Stomach smooth muscle (tissue), 2 donors: ENCODE results near the gene UVSSA.

ENCODE experiments used
- H3K27ac ChIP-seq: one replicate; pipeline ENCODE4 v1.7.0; 2013; ENCODE audit warnings: mild to moderate bottlenecking, low read length, inconsistent platforms
- H3K27me3 ChIP-seq, 2 donors: one replicate each; pipeline ENCODE4 v1.7.0; 2013; ENCODE audit warnings: low read length in 2 of 2; ENCODE audit not compliant: insufficient read depth in 2 of 2, control insufficient read depth in 1 of 2
- H3K36me3 ChIP-seq, 2 donors: one replicate each; pipeline ENCODE4 v1.7.0; 2013; ENCODE audit warnings: low read length in 2 of 2; ENCODE audit not compliant: control insufficient read depth in 2 of 2, insufficient read depth in 2 of 2
- H3K4me1 ChIP-seq: one replicate; pipeline ENCODE4 v1.7.0; 2013; ENCODE audit warnings: low read length; ENCODE audit not compliant: control insufficient read depth, insufficient read depth
- H3K4me3 ChIP-seq, 2 donors: one replicate each; pipeline ENCODE4 v1.7.0; 2013; ENCODE audit warnings: low read length in 2 of 2
- H3K9ac ChIP-seq, 2 donors: one replicate each; pipeline ENCODE4 v1.7.0; 2013; ENCODE audit warnings: low read length in 2 of 2, mild to moderate bottlenecking in 1 of 2
- H3K9me3 ChIP-seq, 2 donors: one replicate each; pipeline ENCODE4 v1.7.0; 2013; ENCODE audit warnings: low read length in 2 of 2; ENCODE audit not compliant: control insufficient read depth in 2 of 2
- donor health status: healthy.
- donor health status: Pancreatic carcinoma.

The UVSSA gene

GRCh38 chr4:1361431-1361830, 14.4 kb downstream of the UVSSA start:
- Histone ChIP-seq H3K27ac (no peak overlapping the region), H3K9me3 (no peaks in the 10 kb centered on the region), H3K27me3 (no peaks in the 10 kb centered on the region), H3K4me3 (no peak overlapping the region), H3K36me3 (peaks cover 4 to 10% of the 10 kb centered on the region in 2 donors), H3K4me1 (peaks cover 6% of the 10 kb centered on the region), H3K9ac (no peak overlapping the region)

- Histone ChIP-seq H3K27me3 (no peaks in the 10 kb centered on the region), H3K27ac (no peak overlapping the region), H3K4me3 (no peak overlapping the region), H3K4me1 (peaks cover 6% of the 10 kb centered on the region), H3K36me3 (peaks cover 7 to 12% of the 10 kb centered on the region in 2 donors), H3K9ac (no peak overlapping the region), H3K9me3 (no peaks in the 10 kb centered on the region)
Measured at GRCh38 chr4:1362046-1362445, 15.0 kb downstream of the UVSSA start.

- Histone ChIP-seq H3K4me3 (no peak overlapping the region), H3K4me1 (peaks cover 2% of the 10 kb centered on the region), H3K27me3 (no peaks in the 10 kb centered on the region), H3K27ac (no peak overlapping the region), H3K9me3 (no peaks in the 10 kb centered on the region), H3K9ac (no peak overlapping the region), H3K36me3 (peaks cover 7 to 12% of the 10 kb centered on the region in 2 donors)
Measured at GRCh38 chr4:1362521-1362920, 15.5 kb downstream of the UVSSA start.

- no peak overlapping the region for H3K27ac ChIP-seq
- H3K9ac ChIP-seq, result no peak overlapping the region
- no peaks in the 10 kb centered on the region for H3K27me3 ChIP-seq
- H3K36me3 ChIP-seq, result peaks cover 10% of the 10 kb centered on the region in 2 donors
- H3K4me3 ChIP-seq, result no peak overlapping the region
- H3K4me1 ChIP-seq, result no peaks in the 10 kb centered on the region
- H3K9me3 ChIP-seq, result no peaks in the 10 kb centered on the region
Measured at GRCh38 chr4:1363513-1363912, 16.5 kb downstream of the UVSSA start.

GRCh38 chr4:1364217-1364616, 17.2 kb downstream of the UVSSA start:
- Histone ChIP-seq H3K9me3 (no peaks in the 10 kb centered on the region), H3K9ac (no peak overlapping the region), H3K36me3 (peaks cover 6 to 10% of the 10 kb centered on the region in 2 donors), H3K27ac (no peak overlapping the region), H3K27me3 (no peaks in the 10 kb centered on the region), H3K4me1 (no peaks in the 10 kb centered on the region), H3K4me3 (no peak overlapping the region)

GRCh38 chr4:1364748-1365147, 17.7 kb downstream of the UVSSA start:
- no peak overlapping the region for H3K4me3 ChIP-seq
- H3K36me3 ChIP-seq, result peaks cover 5 to 10% of the 10 kb centered on the region in 2 donors
- no peak overlapping the region for H3K9ac ChIP-seq
- H3K27ac ChIP-seq, result no peak overlapping the region
- no peaks in the 10 kb centered on the region for H3K4me1 ChIP-seq
- no peaks in the 10 kb centered on the region for H3K27me3 ChIP-seq
- no peaks in the 10 kb centered on the region for H3K9me3 ChIP-seq

- H3K9me3 ChIP-seq, result no peaks in the 10 kb centered on the region
- no peaks in the 10 kb centered on the region for H3K4me1 ChIP-seq
- peaks cover 5 to 10% of the 10 kb centered on the region in 2 donors for H3K36me3 ChIP-seq
Measured at GRCh38 chr4:1365271-1366178, 18.5 kb downstream of the UVSSA start.

GRCh38 chr4:1366371-1367229, 19.6 kb downstream of the UVSSA start:
- no peaks in the 10 kb centered on the region for H3K4me1 ChIP-seq
- H3K36me3 ChIP-seq, result peaks cover 8 to 16% of the 10 kb centered on the region in 2 donors
- H3K4me3 ChIP-seq, result no peak overlapping the region
- H3K27ac ChIP-seq, result no peak overlapping the region
- H3K9me3 ChIP-seq, result no peaks in the 10 kb centered on the region
- H3K27me3 ChIP-seq, result no peaks in the 10 kb centered on the region
- no peak overlapping the region for H3K9ac ChIP-seq

More at GRCh38 chr4:1365271-1366178, 18.5 kb downstream of the UVSSA start:
- Histone ChIP-seq H3K27me3 (no peaks in the 10 kb centered on the region), H3K27ac (no peak overlapping the region), H3K4me3 (no peak overlapping the region), H3K9ac (no peak overlapping the region)

- no peaks in the 10 kb centered on the region for H3K4me1 ChIP-seq
- no peak overlapping the region for H3K27ac ChIP-seq
- H3K4me3 ChIP-seq, result no peak overlapping the region
- no peaks in the 10 kb centered on the region for H3K27me3 ChIP-seq
- no peak overlapping the region for H3K9ac ChIP-seq
- peaks cover 12 to 22% of the 10 kb centered on the region in 2 donors for H3K36me3 ChIP-seq
- no peaks in the 10 kb centered on the region for H3K9me3 ChIP-seq
Measured at GRCh38 chr4:1367230-1367935, 20.4 kb downstream of the UVSSA start.

GRCh38 chr4:1367936-1368289, 20.9 kb downstream of the UVSSA start:
- H3K4me3 ChIP-seq, result no peak overlapping the region
- no peaks in the 10 kb centered on the region for H3K9me3 ChIP-seq
- H3K27me3 ChIP-seq, result no peaks in the 10 kb centered on the region
- H3K36me3 ChIP-seq, result peaks cover 17 to 22% of the 10 kb centered on the region in 2 donors
- H3K27ac ChIP-seq, result no peak overlapping the region
- H3K9ac ChIP-seq, result no peak overlapping the region
- H3K4me1 ChIP-seq, result no peaks in the 10 kb centered on the region
